GM12878 (cell line): ENCODE data around the gene HNRNPM. TPM values are rescaled to one million over a fixed set of nuclear protein-coding genes. Genes with fewer than 3 reads are reported as not detected.

Experiments
- ATAC-seq: fragments of 200-7000 bp; cut with Tn5 transposase; 3 replicates; pipeline ENCODE4 v1.9.1; 2020; ENCODE audit warnings: mild to moderate bottlenecking, moderate library complexity
- BruUV-seq: library from RNA; stranded (reverse); fragments of 400-500 nt; replicated peaks from 2 replicates; lab custom pipeline; 2021; lab: Mats Ljungman, UMichigan
- CTCF ChIA-PET: fragments of 300-600 bp; sonication (Branson Sonifier 250); formaldehyde crosslinking; extraction: SDS; loops from one replicate; lab custom pipeline; 2021; ENCODE audit warnings: inconsistent platforms; lab: Yijun Ruan, JAX
- POLR2A ChIA-PET: fragments of 350-600 bp; formaldehyde crosslinking; extraction: SDS; loops from one replicate; lab custom pipeline; 2021; ENCODE audit warnings: inconsistent platforms; lab: Charles Lee
- RAD21 ChIA-PET: fragments of 300-600 bp; sonication (Branson Sonifier 250); formaldehyde crosslinking; loops from one replicate; lab custom pipeline; 2023; ENCODE audit warnings: antibody characterized with exemption; ENCODE audit not compliant: unreplicated experiment; lab: Charles Lee
- SMC1A ChIA-PET: fragments of 300-600 bp; sonication (Branson Sonifier 250); formaldehyde crosslinking; loops from one replicate; lab custom pipeline; 2023; ENCODE audit not compliant: unreplicated experiment, uncharacterized antibody; lab: Charles Lee
- DNase-seq: peaks from one replicate; pipeline ENCODE4 v3.0.0-alpha.2; 2011; ENCODE audit warnings: low read depth, low spot score
- FAIRE-seq: peaks from 3 replicates; lab custom pipeline; 2011; peaks lifted over from hg19 to GRCh38; lab: Jason Lieb, UNC
- H2AFZ ChIP-seq: 2 replicates; pipeline ENCODE4 v1.6.0; 2011; ENCODE audit warnings: low read depth, low read length, control low read depth; ENCODE audit not compliant: control insufficient read depth
- H3K27ac ChIP-seq: 2 replicates; pipeline ENCODE4 v1.5.1; 2011; ENCODE audit warnings: control low read depth; ENCODE audit not compliant: control insufficient read depth, insufficient read depth
- H3K27me3 ChIP-seq, 2 experiments: replicated peaks in 1 of 2; 2 replicates each; pipeline versions ENCODE4 v1.6.0 to v1.6.1; 2011; ENCODE audit warnings: low read length in 1 of 2; ENCODE audit not compliant: control insufficient read depth in 2 of 2, insufficient read depth in 2 of 2
- H3K36me3 ChIP-seq, 2 experiments: 2 replicates each; pipeline ENCODE4 v1.5.1; 2011; ENCODE audit warnings: low read length in 1 of 2; ENCODE audit not compliant: control insufficient read depth in 2 of 2, insufficient read depth in 2 of 2
- H3K4me1 ChIP-seq: 2 replicates; pipeline ENCODE4 v1.6.1; 2011; ENCODE audit warnings: mild to moderate bottlenecking, low read length, moderate library complexity, mixed read lengths; ENCODE audit not compliant: control insufficient read depth, insufficient read depth
- H3K4me2 ChIP-seq: 2 replicates; pipeline ENCODE4 v1.6.0; 2011; ENCODE audit warnings: control low read depth; ENCODE audit not compliant: control insufficient read depth, insufficient read depth
- H3K4me3 ChIP-seq: fragments of 200-600 bp; sonication (generic); 2 replicates; pipeline ENCODE4 v1.5.1; 2016
- H3K79me2 ChIP-seq: 2 replicates; pipeline ENCODE4 v1.6.0; 2011; ENCODE audit warnings: low read length; ENCODE audit not compliant: control insufficient read depth, insufficient read depth
- H3K9ac ChIP-seq: 2 replicates; pipeline ENCODE4 v1.8.0; 2011; ENCODE audit warnings: low read length, control low read depth, mixed read lengths; ENCODE audit not compliant: control insufficient read depth, insufficient read depth
- H3K9me3 ChIP-seq: replicated peaks from 3 replicates; pipeline ENCODE4 v1.5.1; 2011; ENCODE audit warnings: mild to moderate bottlenecking, low read length; ENCODE audit not compliant: control insufficient read depth, insufficient read depth
- H4K20me1 ChIP-seq: 2 replicates; pipeline ENCODE4 v1.6.0; 2011; ENCODE audit not compliant: control insufficient read depth, insufficient read depth
- ASH2L ChIP-seq: fragments of 300-600, 200-600 bp; sonication (generic); IDR thresholded peaks from 2 replicates; pipeline ENCODE4 v1.6.1; 2017; ENCODE audit warnings: low read depth, mild to moderate bottlenecking, borderline replicate concordance
- E4F1 ChIP-seq: fragments of 450-650 bp; IDR thresholded peaks from 2 replicates; pipeline ENCODE4 v1.6.1; 2018; ENCODE audit warnings: borderline replicate concordance, mild to moderate bottlenecking; ENCODE audit not compliant: partially characterized antibody
- PAX5 ChIP-seq: IDR thresholded peaks from 2 replicates; pipeline ENCODE4 v1.6.1; 2011; ENCODE audit warnings: low read depth, low read length, borderline replicate concordance
- SIX5 ChIP-seq: IDR thresholded peaks from 2 replicates; pipeline ENCODE4 v1.6.1; 2011; ENCODE audit warnings: mild to moderate bottlenecking, low read depth, low read length, moderate library complexity; ENCODE audit not compliant: severe bottlenecking
- SMC3 ChIP-seq: IDR thresholded peaks from 2 replicates; pipeline ENCODE4 v1.6.1; 2011; ENCODE audit warnings: low read length, improper control_type of control experiment, borderline replicate concordance
- WRNIP1 ChIP-seq: IDR thresholded peaks from 2 replicates; pipeline ENCODE4 v1.6.1; 2011; ENCODE audit warnings: low read depth, low read length, improper control_type of control experiment, borderline replicate concordance
- ZNF24 ChIP-seq: fragments of 450-650 bp; IDR thresholded peaks from 2 replicates; pipeline ENCODE4 v1.6.1; 2017; ENCODE audit warnings: antibody characterized with exemption, mild to moderate bottlenecking
- WGBS: methylation state at CpG from one replicate; pipeline ENCODE4 v1.1.6; 2016; ENCODE audit warnings: low lambda C conversion rate; ENCODE audit not compliant: insufficient replicate concordance, insufficient coverage; ENCODE audit errors: missing lambda C conversion rate; 5-methylcytosine and 5-hydroxymethylcytosine counted together
- in situ Hi-C: fragments of 300-500 bp; cut with MboI; formaldehyde crosslinking; loops from 9 replicates; pipeline ENCODE4 v1.14.3; 2018; ENCODE audit warnings: mixed read lengths
- intact Hi-C: fragments of 100-400 bp; cut with micrococcal nuclease; formaldehyde crosslinking; loops from one replicate; pipeline ENCODE4 v1.14.2; 2022; ENCODE audit not compliant: unreplicated experiment
- polyA plus RNA-seq, 11 experiments: library from polyadenylated mRNA; depleted of rRNA in 4 of 11; unstranded in 6 of 11; stranded (reverse) in 5 of 11; fragments of >200 nt; fragmentation: Nextera tagmentation in 4 of 11; fragmentation: Illumina TruSeq in 1 of 11; extraction: Ambion mirVana in 4 of 11; extraction: Trizol in 1 of 11; gene quantifications; 1 replicate in 1 of 11; 2 replicates in 10 of 11; pipeline versions ENCODE4 v1.2.1 to v1.2.3, GENCODE V29; 2011 to 2016; ENCODE audit warnings: inconsistent platforms in 2 of 11, missing spikeins in 2 of 11, low read depth in 1 of 11
- total RNA-seq, 4 experiments: library from RNA; depleted of rRNA in 3 of 4; stranded (reverse); fragments of >200 nt in 3 of 4; fragmentation: Illumina TruSeq in 1 of 4; extraction: Trizol in 1 of 4; gene quantifications; 2 replicates each; pipeline versions ENCODE4 v1.2.1 to v1.2.3, GENCODE V29; 2013 to 2021

The HNRNPM gene
- total and polyA plus RNA-seq, 10 of the 15 experiments (the other 5 are each of a cell fraction or from before 2014, with no cell fraction given): 14.3 to 415 (median 198) TPM

GRCh38 chr19:8395621-8396082 lies 49.1 kb upstream of the HNRNPM start:
- Histone ChIP-seq H3K9me3 (no peaks in the 10 kb centered on the region), H3K4me3 (no peak overlapping the region), H3K27me3 (no peaks in the 10 kb centered on the region), H4K20me1 (peaks cover 5% of the 10 kb centered on the region), H3K36me3 (peaks cover 3 to 10% of the 10 kb centered on the region in 2 experiments; a peak in 3 of 4 replicates), H3K4me2 (no peak overlapping the region)
- in situ Hi-C loops: no loop called here
- ChIA-PET CTCF (interaction anchor here (0.6 to 1.0 kb wide), 2 partner anchors 17 to 41 kb away, joined by 3 to 5 read pairs; partner anchors contain the start of gene MARCHF2), SMC1A (interaction anchor here (1.1 kb wide), 1 partner anchor 8 kb away, joined by 3 read pairs; no protein-coding TSS in a partner anchor), RAD21 (no interaction called here)
- BruUV-seq: no TSS peak
- ATAC-seq (no peak), FAIRE-seq (no peak)
- WGBS: 84% methylated on average over 14 of the region's 14 CpGs
- TF ChIP-seq ASH2L: no peak
- TF ChIP-seq E4F1: no peak
- no peak for TF ChIP-seq ZNF24
- TF ChIP-seq PAX5: no peak
- TF ChIP-seq SIX5: no peak
- TF ChIP-seq SMC3: no peak
- TF ChIP-seq WRNIP1: no peak
- TF ChIP-seq, all 136 proteins: peak for 0
- peaks cover 16% of the 10 kb centered on the region for H3K4me1 ChIP-seq
- H3K27ac ChIP-seq: no peak overlapping the region
- intact Hi-C loops: loop anchor here (1.0 to 5.0 kb wide), 2 partner anchors 41 to 128 kb away; no protein-coding TSS in a partner anchor
- POLR2A ChIA-PET: no interaction called here
- no peak for DNase-seq
- H3K9ac ChIP-seq: no peak overlapping the region
- H3K79me2 ChIP-seq: peaks cover 34% of the 10 kb centered on the region
- no peak overlapping the region for H2AFZ ChIP-seq
